Dermis blood vessel endothelial cell (primary cell): Measurements from ENCODE around the gene MEX3D. TPM values are rescaled to one million over a fixed set of nuclear protein-coding genes. Genes with fewer than 3 reads are reported as not detected.

Experiments
- DNase-seq: peaks from one replicate; pipeline ENCODE4 v3.0.0; 2010
- total RNA-seq: library from RNA; depleted of rRNA; stranded (reverse); fragments of >200 nt; gene quantifications from 2 replicates; pipeline ENCODE4 v1.2.3, GENCODE V29; 2014

The MEX3D gene
- total RNA-seq, 1 donor from 2014 or later: 121 TPM

DNA sequence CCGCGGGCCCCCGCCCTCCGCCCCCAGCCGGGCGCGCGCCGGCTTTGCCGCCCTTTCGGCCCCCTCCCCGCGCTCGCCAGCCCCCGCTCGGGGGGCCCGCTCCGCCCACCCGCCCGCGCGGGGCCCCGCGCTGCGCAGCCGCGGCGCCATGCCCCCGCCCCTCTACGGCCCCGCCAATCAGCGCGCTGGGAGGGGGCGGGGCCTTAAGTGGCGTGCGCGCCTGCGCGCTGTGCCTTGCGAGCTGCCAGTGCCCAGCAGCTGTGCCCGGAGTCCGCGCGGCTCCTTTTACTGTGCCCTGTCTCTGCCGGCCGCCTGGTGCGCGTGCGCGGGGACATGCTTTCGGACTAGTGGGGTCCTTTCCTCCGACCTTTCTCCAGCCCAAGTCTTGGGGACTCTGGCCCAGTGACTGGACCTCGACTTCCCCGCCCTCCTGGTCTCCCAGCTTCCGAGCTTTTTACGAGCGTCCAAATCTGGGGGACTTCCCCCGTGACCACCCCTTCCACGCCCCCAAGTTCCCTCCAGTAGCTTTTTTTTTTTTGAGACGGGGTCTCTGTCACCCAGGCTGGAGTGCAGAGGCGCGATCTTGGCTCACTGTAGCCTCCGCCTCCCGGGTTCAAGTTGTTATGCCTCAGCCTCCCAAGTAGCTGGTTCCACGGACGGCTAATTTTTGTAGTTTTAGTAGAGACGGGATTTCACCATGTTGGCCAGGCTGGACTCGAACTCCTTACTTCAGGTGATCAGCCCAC, 24.8 kb upstream of the MEX3D start, which contains the start of gene MBD3:
TSS of gene MBD3 (minus strand) at position 111 of the 746 bp plus-strand sequence. CDS start 234 bp downstream, outside the sequence.
- peak; percentile 97 for DNase-seq

DNA sequence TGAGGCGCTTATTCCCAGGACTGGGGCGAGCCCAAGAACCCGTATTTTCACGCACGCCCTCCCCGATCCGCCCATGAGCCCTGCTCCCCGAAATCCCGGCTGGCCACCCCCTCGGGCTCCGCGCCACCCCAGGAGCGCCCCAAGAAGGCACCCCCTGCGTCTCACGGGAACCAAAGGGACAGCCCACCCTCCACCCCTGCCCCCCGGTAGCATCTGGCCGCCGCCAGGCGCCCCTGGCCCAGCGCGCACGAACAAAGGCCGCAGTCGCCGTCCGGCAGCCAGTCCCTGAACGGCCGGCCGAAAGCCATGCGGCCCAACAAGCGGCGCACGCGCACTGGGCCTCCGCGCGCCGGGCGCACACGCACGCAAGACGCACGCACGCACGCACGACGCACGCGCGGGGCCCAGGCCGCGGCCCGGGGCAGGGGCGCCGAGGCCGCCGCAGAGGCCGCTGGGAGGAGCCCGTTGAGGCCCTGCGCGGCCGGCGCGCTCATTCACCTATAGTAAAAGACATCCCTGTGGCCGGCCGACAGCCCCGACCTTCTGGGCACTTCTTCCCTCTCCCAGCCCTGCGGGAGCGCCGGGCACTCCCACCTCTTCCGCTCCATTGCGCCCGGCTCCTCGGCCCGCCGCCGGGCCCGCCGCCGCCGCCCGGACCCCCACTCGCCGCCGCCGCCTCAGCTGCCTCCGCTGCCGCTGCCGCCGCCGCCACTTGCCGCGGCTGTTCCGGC, 24.1 kb upstream of the MEX3D start:
- DNase-seq: peak; percentile 95

DNA sequence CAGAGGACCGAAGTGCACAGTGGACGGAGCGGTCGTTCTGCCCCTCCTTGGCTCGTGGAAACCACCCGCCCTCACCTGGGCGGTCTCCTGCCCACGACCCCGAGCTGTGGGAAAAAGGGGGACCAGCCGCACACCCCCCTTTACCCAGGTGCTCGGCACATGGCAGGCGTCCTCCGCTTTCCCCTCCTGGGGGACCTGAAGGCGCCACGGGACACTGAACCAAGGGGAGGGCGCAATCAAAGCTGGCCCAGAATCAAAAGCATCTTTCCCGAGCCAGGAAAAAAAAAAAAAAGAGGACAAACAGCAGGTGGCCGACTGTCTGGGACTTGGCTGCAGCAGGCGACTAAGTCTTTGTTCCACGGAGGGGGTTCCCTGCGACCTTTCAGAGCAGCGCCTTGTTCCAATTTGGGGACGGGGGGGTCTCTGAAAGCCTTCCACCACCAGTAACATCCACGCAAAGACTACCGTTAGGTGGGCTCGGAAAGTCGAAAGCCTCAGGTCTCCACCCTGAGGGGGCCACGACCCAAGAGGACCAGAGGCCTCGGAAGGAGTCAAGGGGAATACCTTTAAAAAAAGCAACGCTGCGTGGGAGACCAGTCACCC, 23.4 kb upstream of the MEX3D start:
- peak; percentile 53 for DNase-seq

DNA sequence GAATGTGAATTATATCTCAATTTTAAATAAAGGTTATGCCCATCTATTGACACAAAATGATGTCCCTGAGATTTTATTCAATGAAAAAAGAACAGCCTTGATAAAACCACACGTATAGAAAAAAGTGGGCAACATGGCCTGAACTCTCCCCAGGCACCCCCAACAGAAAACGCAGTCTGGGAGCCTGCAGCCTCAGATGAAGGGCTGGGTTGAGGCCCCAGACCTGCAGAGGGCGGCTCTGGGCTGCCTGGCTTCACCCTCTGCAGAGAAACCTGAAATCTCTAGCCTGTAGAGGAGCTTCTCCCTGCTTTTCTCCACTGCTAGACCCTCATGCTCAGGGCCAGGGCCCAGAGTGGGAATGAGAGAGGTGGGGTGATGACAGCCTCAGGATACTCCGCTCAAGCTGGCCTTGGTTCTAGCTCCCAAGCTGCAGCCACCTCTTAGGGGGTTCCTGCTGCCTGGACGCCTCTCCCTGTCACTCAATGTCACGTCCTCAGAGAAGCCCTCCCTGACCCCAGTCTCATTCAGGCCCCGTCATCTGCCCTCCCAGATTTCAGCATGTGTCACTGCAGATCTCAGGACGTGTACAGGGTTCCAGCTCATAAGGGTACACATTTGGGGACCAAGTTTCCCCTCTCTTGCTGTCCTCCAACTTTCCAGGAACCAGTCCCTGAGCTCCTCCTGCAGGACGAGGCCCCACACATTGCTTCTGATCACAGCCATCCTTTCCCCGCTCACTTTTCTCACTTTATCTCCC, 22.7 kb upstream of the MEX3D start:
- DNase-seq: peak; percentile 43

- no peak for DNase-seq
Measured at GRCh38 chr19:1587872-1588271, 19.7 kb upstream of the MEX3D start.

- DNase-seq: no peak
Measured at GRCh38 chr19:1585243-1585580, 17.1 kb upstream of the MEX3D start.

DNA sequence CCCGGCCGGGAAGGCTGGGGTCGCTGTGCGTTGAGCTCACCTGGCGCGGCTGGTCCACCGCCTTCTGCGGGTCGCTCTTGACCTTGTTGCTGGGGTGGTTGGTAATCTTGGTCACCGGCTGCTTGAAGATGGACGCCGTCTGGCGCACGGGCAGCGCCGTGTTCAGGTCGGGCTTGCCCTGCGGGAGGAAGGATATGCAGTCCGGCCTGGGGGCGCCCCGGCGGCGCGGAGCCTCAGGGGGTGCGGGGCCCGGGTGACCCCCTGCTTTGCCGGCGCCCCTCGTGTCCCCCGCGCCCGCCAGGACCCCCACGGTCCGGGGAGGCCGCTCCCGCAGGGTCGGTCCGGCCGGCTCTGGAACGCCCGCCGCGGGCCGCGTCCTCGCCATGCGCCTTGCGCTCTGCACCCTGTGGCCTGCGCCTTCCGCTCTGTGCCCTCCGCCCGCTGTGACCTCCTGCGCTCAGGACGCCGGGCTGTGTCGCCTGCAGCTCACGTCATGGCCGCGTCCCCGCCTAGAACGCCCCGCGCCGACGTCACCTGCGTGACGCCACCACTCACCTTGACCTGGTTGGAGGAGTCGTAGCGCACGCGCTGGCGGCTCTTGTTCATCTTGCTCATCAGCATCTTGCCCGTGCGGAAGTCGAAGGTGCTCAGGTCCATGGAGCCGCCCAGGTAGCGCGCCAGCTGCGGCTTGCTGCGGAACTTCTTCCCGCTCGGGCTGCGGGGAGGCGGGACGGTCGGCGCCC, 16.5 kb upstream of the MEX3D start:
- DNase-seq: no peak

GRCh38 chr19:1582201-1582600, 14.1 kb upstream of the MEX3D start:
- DNase-seq: no peak

DNA sequence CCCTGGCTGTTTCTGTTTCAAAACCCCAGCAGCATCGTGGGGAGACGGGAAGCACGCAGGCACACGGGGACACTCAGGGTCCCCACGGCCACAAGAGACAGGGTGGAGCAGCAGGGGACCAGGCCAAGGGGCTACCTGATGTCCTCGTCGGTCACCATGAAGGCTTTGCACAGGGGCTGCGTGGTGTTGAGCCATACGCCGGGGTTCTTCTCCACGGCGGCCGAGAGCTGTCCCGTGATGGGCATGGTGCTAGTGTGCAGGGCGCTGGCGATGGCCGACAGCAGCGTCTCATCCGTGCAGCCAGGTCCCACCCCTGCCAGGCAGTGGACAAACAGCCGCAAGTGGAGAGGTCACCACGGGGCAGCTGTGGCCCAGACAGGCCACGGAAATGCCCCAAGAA, 12.8 kb upstream of the MEX3D start:
- no peak for DNase-seq

GRCh38 chr19:1580382-1580781, 12.3 kb upstream of the MEX3D start:
- no peak for DNase-seq

DNA sequence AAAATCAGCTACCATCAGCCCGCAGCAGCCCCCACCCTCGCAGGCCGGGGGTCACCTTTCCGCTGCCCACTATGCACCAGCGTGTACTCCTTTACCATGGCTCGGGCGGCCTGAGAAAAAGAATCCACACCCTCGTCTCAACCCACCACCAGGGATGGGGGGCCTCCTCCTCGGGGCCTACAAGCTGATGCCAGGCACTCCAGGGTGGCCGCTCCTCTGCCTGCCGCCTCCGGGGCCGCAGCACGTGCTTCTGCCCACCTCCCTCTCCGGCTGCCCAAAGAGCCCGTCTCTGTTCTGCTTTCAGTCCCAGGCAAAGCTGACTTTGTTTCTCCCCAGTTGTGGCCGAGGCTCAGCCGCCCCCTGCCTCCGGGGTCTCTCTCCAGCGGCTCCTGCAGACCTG, 11.1 kb upstream of the MEX3D start:
- no peak for DNase-seq

- DNase-seq: no peak
Measured at GRCh38 chr19:1577929-1578618, 9.9 kb upstream of the MEX3D start.

DNA sequence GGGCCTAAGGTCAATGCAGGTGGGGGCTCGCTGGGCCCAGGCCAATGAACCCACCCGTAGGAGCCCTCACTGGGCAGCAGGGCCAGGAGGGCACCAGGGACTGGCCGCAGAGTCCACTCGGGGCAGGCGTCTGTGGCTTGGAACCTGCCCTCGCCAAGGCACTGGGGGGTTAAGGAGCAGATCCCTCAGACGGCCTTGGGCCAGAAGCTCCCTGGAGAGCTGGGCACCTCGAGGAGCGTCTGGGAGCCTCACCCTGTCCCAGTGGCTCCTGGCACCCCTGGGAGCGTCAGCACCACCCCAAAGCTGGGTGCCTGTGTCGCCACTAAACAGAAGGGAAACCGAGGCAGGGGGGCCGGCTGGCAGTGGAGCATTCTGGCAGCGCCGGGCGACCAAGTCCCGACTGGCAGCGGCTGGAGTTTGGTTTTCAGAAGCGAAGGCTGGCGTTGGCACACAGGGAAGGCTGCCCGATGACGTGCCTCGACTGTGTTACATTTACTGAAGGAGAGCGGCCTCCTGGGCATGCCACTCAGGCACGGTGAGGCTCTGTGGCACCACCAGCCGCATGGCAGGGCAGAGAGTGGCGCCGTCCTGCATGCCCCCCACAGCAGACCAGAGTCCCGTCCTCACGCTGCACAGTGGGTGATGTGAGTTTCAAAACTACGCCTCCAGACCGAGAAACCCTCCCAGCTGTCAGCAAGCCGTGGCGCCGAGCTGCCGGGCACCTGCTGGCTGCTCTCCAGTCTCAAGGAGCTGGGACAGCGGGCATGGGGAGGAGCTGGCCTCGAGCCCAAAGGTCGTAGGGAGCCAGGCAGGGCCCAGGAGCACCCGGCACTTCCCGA, 9.2 kb upstream of the MEX3D start:
- DNase-seq: no peak

DNA sequence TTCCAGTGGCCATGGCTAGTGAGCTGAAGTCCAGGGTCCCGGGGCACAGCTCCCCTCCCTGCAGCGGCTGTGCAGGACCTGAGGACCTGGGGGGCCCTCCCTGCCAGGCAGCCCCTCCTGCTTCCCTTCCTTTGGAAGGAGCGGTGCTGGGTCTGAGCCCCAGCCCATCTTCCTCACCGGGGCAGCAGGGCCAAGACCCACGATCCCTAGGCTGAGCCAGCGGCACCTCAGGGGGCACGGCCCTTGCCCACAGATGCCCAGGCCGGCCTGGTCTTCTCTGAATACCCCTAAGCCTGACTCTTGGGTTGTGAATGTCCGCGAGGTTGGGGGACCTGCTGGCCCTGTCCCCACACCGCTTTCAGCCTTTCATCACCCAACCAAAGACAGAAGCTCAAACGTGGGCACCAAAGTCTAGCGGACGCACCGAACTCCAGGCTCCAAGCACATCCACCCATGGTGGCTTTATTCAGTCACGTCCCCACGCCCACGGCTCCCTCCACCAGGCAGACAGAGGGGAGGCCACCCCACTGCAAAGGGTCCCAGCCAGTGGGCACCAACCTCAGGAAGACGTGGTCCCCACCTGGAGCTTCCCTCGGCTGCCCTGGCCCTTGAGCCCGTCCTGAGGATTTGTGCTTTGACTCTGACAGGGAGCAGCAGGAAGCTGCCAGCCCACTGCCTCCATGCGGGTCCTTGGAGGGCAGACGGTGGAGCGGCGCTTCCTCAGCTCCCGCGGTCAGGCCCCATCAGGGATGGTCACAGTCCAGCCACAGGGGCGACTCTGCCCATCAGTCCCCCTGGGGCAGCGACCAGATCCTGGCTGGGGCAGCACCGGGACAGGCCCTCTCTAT, 8.3 kb upstream of the MEX3D start:
- no peak for DNase-seq

GRCh38 chr19:1575323-1576241, 7.5 kb upstream of the MEX3D start:
- DNase-seq: no peak

GRCh38 chr19:1574354-1575136, 6.4 kb upstream of the MEX3D start:
- no peak for DNase-seq

- no peak for DNase-seq
Measured at GRCh38 chr19:1572795-1573194, 4.7 kb upstream of the MEX3D start.

GRCh38 chr19:1571358-1571757, 3.2 kb upstream of the MEX3D start:
- no peak for DNase-seq
